Right lobe of liver (tissue), 6 donors: Measurements from ENCODE around the gene ZNF592. TPM values are rescaled to one million over a fixed set of nuclear protein-coding genes. Genes with fewer than 3 reads are reported as not detected.

Experiments
- ATAC-seq, 4 donors: fragments of 200-7000 bp; cut with Tn5 transposase; one replicate each; pipeline ENCODE4 v1.9.1; 2020; ENCODE audit warnings: mild to moderate bottlenecking in 4 of 4, moderate library complexity in 4 of 4
- DNase-seq, 3 donors: peaks; one replicate each; pipeline ENCODE4 v3.0.0-alpha.2; 2020
- H3K27ac ChIP-seq, 3 donors: fragments of 200-600 bp; one replicate each; pipeline ENCODE4 v1.8.0; 2022
- H3K27me3 ChIP-seq, 2 donors: fragments of 200-600 bp; one replicate each; pipeline ENCODE4 v1.8.0; 2022
- H3K36me3 ChIP-seq, 4 donors: fragments of 200-600 bp; sonication (generic) in 1 of 4; one replicate each; pipeline versions ENCODE4 v1.5.1 to v1.8.0; 2017 to 2022; ENCODE audit warnings: control low read depth in 1 of 4
- H3K4me1 ChIP-seq, 4 donors: fragments of 200-600 bp; sonication (generic) in 1 of 4; one replicate each; pipeline versions ENCODE4 v1.5.1 to v1.8.0; 2017 to 2022; ENCODE audit warnings: control low read depth in 1 of 4
- H3K4me3 ChIP-seq, 3 donors: fragments of 200-600 bp; one replicate each; pipeline ENCODE4 v1.8.0; 2022
- H3K9me3 ChIP-seq, 4 donors: fragments of 200-600 bp; sonication (generic) in 1 of 4; one replicate each; pipeline versions ENCODE4 v1.5.1 to v1.8.0; 2017 to 2022; ENCODE audit warnings: control low read depth in 1 of 4
- CTCF ChIP-seq, 4 donors: fragments of 200-600 bp in 3 of 4; fragments of 450-650 bp in 1 of 4; IDR thresholded peaks; one replicate each; pipeline versions ENCODE4 v1.5.1 to v1.8.0; 2016 to 2022; ENCODE audit warnings: antibody characterized with exemption in 4 of 4, mild to moderate bottlenecking in 2 of 4
- POLR2A ChIP-seq: fragments of 450-650 bp; IDR thresholded peaks from one replicate; pipeline ENCODE4 v1.6.1; 2017; ENCODE audit warnings: antibody characterized with exemption, mild to moderate bottlenecking
- WGBS: methylation state at CpG from one replicate; pipeline ENCODE4 v1.1.6; 2018; ENCODE audit warnings: low coverage, low lambda C conversion rate; ENCODE audit not compliant: insufficient coverage; ENCODE audit errors: missing lambda C conversion rate; 5-methylcytosine and 5-hydroxymethylcytosine counted together
- intact Hi-C, 2 donors: fragments of 100-400 bp; cut with DNase I; formaldehyde crosslinking; loops; one replicate each; pipeline versions ENCODE4 v1.11.2 to v1.14.1; 2022
- total RNA-seq, 6 experiments: library from RNA; depleted of rRNA in 2 of 6; stranded (reverse); fragments of >200 nt in 2 of 6; fragmentation: NEBNext Ultra II Directional in 3 of 6; extraction: Animal tissue kit (Norgen Biotek cat#: 25700) in 3 of 6; gene quantifications; one replicate each; pipeline versions ENCODE4 v1.1.0 to v1.2.4, GENCODE V29; 2016 to 2023
- donor health status: DM: no; HTN: yes; CAD: no.
- donor health status: DM: no; HTN: no; CAD: no.
- donor health status: DM: no; HTN: no; CAD: no.
- donor health status: DM: no; HTN: yes; CAD: no.
- donor health status: DM: no; HTN: yes; CAD: no.

Gene ZNF592
- total RNA-seq, 6 experiments from 2014 or later, result 10.8 to 13.2 (median 12.1) TPM

DNA sequence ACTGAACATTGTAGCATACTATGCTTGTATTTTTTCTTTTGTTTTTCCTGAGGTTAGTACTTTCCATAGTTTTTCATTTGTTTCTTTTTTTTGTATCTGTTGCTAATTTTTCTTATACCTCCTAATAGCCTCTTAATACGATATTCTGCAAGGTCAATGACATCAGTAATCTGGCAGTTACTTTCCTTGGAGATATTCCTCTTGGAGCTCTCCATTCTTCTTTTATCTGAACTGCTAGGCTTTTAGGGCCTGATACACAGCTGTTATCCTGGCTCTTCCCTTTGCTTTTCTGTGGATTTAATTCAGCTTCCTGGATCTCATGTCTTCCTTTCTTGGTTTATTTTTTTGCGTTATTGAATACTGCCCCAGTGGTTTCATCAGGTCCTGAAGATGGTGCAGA, 81.6 kb downstream of the ZNF592 start:
- 72% methylated on average over 2 of the region's 2 CpGs for WGBS
- H3K27me3 ChIP-seq, result no peaks in the 10 kb centered on the region
- no peaks in the 10 kb centered on the region for H3K36me3 ChIP-seq
- ATAC-seq (no peak), DNase-seq (no peak)
- no peak overlapping the region for H3K27ac ChIP-seq
- no peak overlapping the region for H3K4me3 ChIP-seq
- intact Hi-C loops, result no loop called here
- H3K9me3 ChIP-seq, result no peaks in the 10 kb centered on the region
- peaks cover 0 to 18% (median 1%) of the 10 kb centered on the region in 4 donors for H3K4me1 ChIP-seq
- no peak for TF ChIP-seq CTCF (IDR thresholded peaks at IDR 0.05)
- TF ChIP-seq POLR2A, result no peak

DNA sequence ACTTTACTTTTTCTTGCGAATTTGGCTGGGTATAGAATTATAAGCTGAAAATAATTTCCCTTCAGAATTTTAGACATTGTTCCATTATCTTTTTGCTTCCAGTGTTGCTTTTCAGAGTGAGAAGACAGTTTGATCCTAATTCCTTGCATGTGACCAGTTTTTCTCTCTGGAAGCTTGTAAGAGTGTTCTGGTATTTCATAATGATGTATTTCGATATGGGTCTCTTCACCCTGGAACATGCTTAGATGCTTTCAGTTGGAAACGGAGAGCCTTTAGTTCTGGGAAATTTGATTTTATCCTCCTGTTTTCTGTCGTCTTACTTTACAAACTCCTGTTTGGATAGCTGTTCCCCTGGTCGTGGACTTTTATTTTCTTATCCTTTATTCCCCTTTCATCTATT, 82.6 kb downstream of the ZNF592 start:
- no peak overlapping the region for H3K4me3 ChIP-seq
- no peak for ATAC-seq
- TF ChIP-seq CTCF (IDR thresholded peaks at IDR 0.05) (no peak), POLR2A (no peak)
- H3K9me3 ChIP-seq, result no peaks in the 10 kb centered on the region
- DNase-seq, result no peak
- WGBS, result 68% methylated on average over 5 of the region's 5 CpGs
- H3K36me3 ChIP-seq, result no peaks in the 10 kb centered on the region
- H3K27ac ChIP-seq, result no peak overlapping the region
- H3K27me3 ChIP-seq, result no peaks in the 10 kb centered on the region
- H3K4me1 ChIP-seq, result peaks cover 0 to 18% (median 0%) of the 10 kb centered on the region in 4 donors
- intact Hi-C loops, result no loop called here

- WGBS, result 68% methylated on average over 2 of the region's 2 CpGs
- no peak overlapping the region for H3K4me3 ChIP-seq
- H3K9me3 ChIP-seq, result no peaks in the 10 kb centered on the region
- ATAC-seq (no peak), DNase-seq (no peak)
- intact Hi-C loops, result no loop called here
- no peak for TF ChIP-seq CTCF (IDR thresholded peaks at IDR 0.05)
- TF ChIP-seq POLR2A, result no peak
- H3K4me1 ChIP-seq, result peaks cover 0 to 18% (median 0%) of the 10 kb centered on the region in 4 donors
- no peak overlapping the region for H3K27ac ChIP-seq
- no peaks in the 10 kb centered on the region for H3K27me3 ChIP-seq
- no peaks in the 10 kb centered on the region for H3K36me3 ChIP-seq
Measured at GRCh38 chr15:84831613-84832012, 83.2 kb downstream of the ZNF592 start.

DNA sequence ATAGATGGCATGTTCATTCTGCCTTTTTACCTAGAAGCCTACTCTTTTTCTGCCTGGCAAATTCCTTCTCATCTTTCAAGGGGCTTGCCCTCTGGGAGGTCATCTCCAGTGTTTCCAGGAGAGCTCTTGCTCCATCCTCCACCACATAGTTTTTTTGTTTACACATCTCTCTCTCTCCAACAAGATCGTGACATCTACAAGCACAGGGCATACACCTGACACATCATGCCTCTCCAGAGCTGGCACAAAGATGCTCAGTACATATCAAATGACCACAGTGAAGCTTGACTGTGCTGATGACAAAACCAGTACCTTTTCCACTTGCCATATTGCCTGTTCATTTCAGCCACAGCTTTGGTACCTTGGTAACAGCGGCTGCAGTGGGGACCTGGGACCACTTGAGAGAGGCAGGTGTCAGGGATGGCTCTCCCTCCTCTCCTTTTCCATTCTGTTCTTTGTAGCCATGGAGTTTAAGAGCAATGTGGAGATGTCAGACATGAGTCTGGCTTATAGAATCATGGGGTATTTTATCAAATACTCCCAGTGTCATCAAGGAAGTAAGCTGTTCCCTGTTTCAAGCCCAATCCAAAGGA, 84.2 kb downstream of the ZNF592 start:
- no peaks in the 10 kb centered on the region for H3K27me3 ChIP-seq
- H3K9me3 ChIP-seq, result no peaks in the 10 kb centered on the region
- H3K36me3 ChIP-seq, result no peaks in the 10 kb centered on the region
- ATAC-seq, result peak; percentile 27 to 80 (median 69)
- H3K27ac ChIP-seq, result peak overlapping the region in 1 of 3 donors; percentile 69
- no peak for DNase-seq
- peaks cover 0 to 18% (median 0%) of the 10 kb centered on the region in 4 donors for H3K4me1 ChIP-seq
- intact Hi-C loops, result no loop called here
- 64% methylated on average over 2 of the region's 2 CpGs for WGBS
- no peak overlapping the region for H3K4me3 ChIP-seq
- TF ChIP-seq CTCF (IDR thresholded peaks at IDR 0.05), result no peak
- no peak for TF ChIP-seq POLR2A
